Loucy (cell line): ENCODE data around the gene RAB31.

Source experiments
- CTCF ChIP-seq: fragments of 200-600 bp; sonication (generic); conservative IDR thresholded peaks from 2 replicates; pipeline ENCODE4 v1.5.1; 2014; ENCODE audit warnings: mild to moderate bottlenecking, antibody characterized with exemption, low read length
- EZH2phosphoT487 ChIP-seq: fragments of 200-600 bp; IDR thresholded peaks from 2 replicates; pipeline ENCODE4 v1.6.1; 2018; ENCODE audit warnings: antibody characterized with exemption, mild to moderate bottlenecking, moderate library complexity, borderline replicate concordance

GRCh38 chr18:9663377-9663776 lies 44.7 kb upstream of the RAB31 start:
- TF ChIP-seq CTCF (no peak), EZH2phosphoT487 (no peak)
